T-cell (primary cell): ENCODE measurements around the gene DCAF12. TPM values are rescaled to one million over a fixed set of nuclear protein-coding genes. Genes with fewer than 3 reads are reported as not detected.

Source experiments
- ATAC-seq, 4 experiments: fragments of 200-7000 bp in 3 of 4; fragments of 150-1000 bp in 1 of 4; cut with Tn5 transposase; replicated peaks in 1 of 4; 1 replicate in 3 of 4; 2 replicates in 1 of 4; pipeline ENCODE4 v1.10.0; 2021; ENCODE audit warnings: moderate library complexity in 3 of 4, mild to moderate bottlenecking in 2 of 4, moderate number of reproducible peaks in 1 of 4
- CTCF ChIA-PET, 2 donors: fragments of 300-600 bp; sonication (Branson Sonifier 250); formaldehyde crosslinking; loops; one replicate each; lab custom pipeline; 2022; ENCODE audit warnings: antibody characterized with exemption in 2 of 2; lab: Charles Lee
- POLR2A ChIA-PET, 2 donors: fragments of 300-600 bp; sonication (Branson Sonifier 250); formaldehyde crosslinking; loops; one replicate each; lab custom pipeline; 2022; ENCODE audit warnings: antibody characterized with exemption in 2 of 2; lab: Charles Lee
- DNase-seq, 35 experiments: peaks; one replicate each; pipeline versions ENCODE4 v3.0.0 to v3.0.0-alpha.2; 2013 to 2023
- H3K27ac ChIP-seq: one replicate; pipeline ENCODE4 v1.5.1; 2013; ENCODE audit warnings: low read length
- H3K27me3 ChIP-seq, 2 experiments: replicated peaks in 1 of 2; 1 replicate in 1 of 2; 2 replicates in 1 of 2; pipeline versions ENCODE4 v1.6.1 to v1.7.0; 2013; ENCODE audit warnings: low read length in 1 of 2, mixed read lengths in 1 of 2; ENCODE audit not compliant: control insufficient read depth in 2 of 2, insufficient read depth in 2 of 2; ENCODE audit errors: extremely low read depth in 1 of 2
- H3K36me3 ChIP-seq, 2 donors: 1 replicate in 1 of 2; 2 replicates in 1 of 2; pipeline versions ENCODE4 v1.6.1 to v1.7.0; 2013; ENCODE audit warnings: low read length in 1 of 2; ENCODE audit not compliant: control insufficient read depth in 2 of 2, insufficient read depth in 1 of 2; ENCODE audit errors: extremely low read depth in 1 of 2
- H3K4me1 ChIP-seq, 2 experiments: 1 replicate in 1 of 2; 2 replicates in 1 of 2; pipeline versions ENCODE4 v1.6.1 to v1.7.0; 2013; ENCODE audit warnings: low read length in 2 of 2, mixed read lengths in 1 of 2; ENCODE audit not compliant: insufficient read depth in 2 of 2, control insufficient read depth in 1 of 2; ENCODE audit errors: extremely low read depth in 1 of 2
- H3K4me3 ChIP-seq, 2 donors: 1 replicate in 1 of 2; 2 replicates in 1 of 2; pipeline versions ENCODE4 v1.5.1 to v1.7.0; 2013; ENCODE audit warnings: mild to moderate bottlenecking in 2 of 2, low read length in 1 of 2, moderate library complexity in 1 of 2; ENCODE audit not compliant: control insufficient read depth in 1 of 2; ENCODE audit errors: extremely low read depth in 1 of 2
- H3K9me3 ChIP-seq: 2 replicates; pipeline ENCODE4 v1.7.0; 2013
- H3K27ac Mint-ChIP-seq, 2 donors: one replicate each; pipeline ENCODE4 v1.8.0; 2020 to 2021; ENCODE audit warnings: mild to moderate bottlenecking in 2 of 2, mixed read lengths in 2 of 2
- H3K27me3 Mint-ChIP-seq, 2 donors: one replicate each; pipeline ENCODE4 v1.8.0; 2021 to 2022; ENCODE audit warnings: mixed read lengths in 2 of 2
- H3K36me3 Mint-ChIP-seq: one replicate; pipeline ENCODE4 v1.8.0; 2021; ENCODE audit warnings: mixed read lengths
- H3K4me1 Mint-ChIP-seq, 3 donors: one replicate each; pipeline ENCODE4 v1.8.0; 2020 to 2022; ENCODE audit warnings: mixed read lengths in 3 of 3, mild to moderate bottlenecking in 1 of 3
- H3K4me3 Mint-ChIP-seq, 3 donors: one replicate each; pipeline ENCODE4 v1.8.0; 2020 to 2022; ENCODE audit warnings: mild to moderate bottlenecking in 3 of 3, mixed read lengths in 3 of 3, moderate library complexity in 3 of 3
- H3K9me3 Mint-ChIP-seq, 3 donors: one replicate each; pipeline ENCODE4 v1.8.0; 2020 to 2022; ENCODE audit warnings: mixed read lengths in 3 of 3
- WGBS: methylation state at CpG from one replicate; pipeline ENCODE4 v1.1.5; 2013; ENCODE audit warnings: missing lambda C conversion rate; ENCODE audit not compliant: insufficient coverage; 5-methylcytosine and 5-hydroxymethylcytosine counted together
- total RNA-seq, 35 experiments: library from RNA in 6 of 35; stranded (reverse) in 6 of 35; fragments of 120-200 nt in 1 of 35; gene quantifications; one replicate each; pipeline versions ENCODE4 v1.2.1 to v1.2.4 and lab custom pipeline; 2013 to 2026

DCAF12 gene
- total RNA-seq, 5 donors from 2014 or later (not counting 1 experiment from before 2014, with no cell fraction given): 15.5 to 29.1 (median 23.3) TPM

GRCh38 chr9:34163434-34163833 lies 36.9 kb upstream of the DCAF12 start:
- H3K36me3 Mint-ChIP-seq: no peaks in the 10 kb centered on the region
- no peaks in the 10 kb centered on the region for H3K36me3 ChIP-seq
- H3K9me3 Mint-ChIP-seq: no peaks in the 10 kb centered on the region
- no peaks in the 10 kb centered on the region for H3K27me3 Mint-ChIP-seq
- no peak overlapping the region for H3K4me3 ChIP-seq
- ChIA-PET POLR2A (no interaction called here), CTCF (no interaction called here)
- no peak for ATAC-seq
- DNase-seq: no peak
- no peak overlapping the region for H3K27ac Mint-ChIP-seq
- no peaks in the 10 kb centered on the region for H3K9me3 ChIP-seq
- H3K4me3 Mint-ChIP-seq: no peak overlapping the region
- no peaks in the 10 kb centered on the region for H3K27me3 ChIP-seq
- no peaks in the 10 kb centered on the region for H3K4me1 ChIP-seq
- no peak overlapping the region for H3K27ac ChIP-seq
- H3K4me1 Mint-ChIP-seq: no peaks in the 10 kb centered on the region
- WGBS: 57% methylated on average over 2 of the region's 3 CpGs

DNA sequence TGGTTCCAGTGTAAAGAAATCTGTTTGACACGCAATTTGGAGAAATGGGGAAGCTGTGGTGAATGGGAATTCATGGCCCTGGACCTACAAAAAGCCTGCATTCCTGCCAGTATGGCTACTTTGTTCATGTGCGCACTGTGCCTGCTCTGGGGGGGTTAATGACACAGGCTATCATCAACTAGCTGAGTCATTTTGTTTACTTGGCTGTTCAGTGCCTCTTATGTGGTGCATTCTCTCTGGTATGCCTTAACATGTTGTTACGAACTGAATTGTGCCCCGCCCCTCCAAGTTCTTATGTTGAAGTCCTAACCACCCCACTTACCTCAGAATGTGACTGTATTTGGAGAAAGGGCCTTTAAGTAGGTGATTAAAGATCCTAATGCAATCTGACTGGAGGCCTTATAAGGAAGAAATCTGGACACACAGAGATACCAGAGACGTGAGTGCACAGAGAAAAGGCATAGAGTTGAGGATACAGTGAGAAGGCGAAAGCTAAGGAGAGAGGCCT lies 31.9 kb upstream of the DCAF12 start:
- H3K27me3 Mint-ChIP-seq: no peaks in the 10 kb centered on the region
- no peak overlapping the region for H3K4me3 Mint-ChIP-seq
- ATAC-seq: no peak

GRCh38 chr9:34157898-34158297 lies 31.4 kb upstream of the DCAF12 start:
- no peak overlapping the region for H3K27ac Mint-ChIP-seq

More for the DNA sequence above, 31.9 kb upstream of the DCAF12 start:
- 100% methylated on average over 2 of the region's 6 CpGs for WGBS
- Mint-ChIP-seq H3K4me1 (no peaks in the 10 kb centered on the region), H3K9me3 (no peaks in the 10 kb centered on the region), H3K36me3 (no peaks in the 10 kb centered on the region), H3K27ac (no peak overlapping the region)
- Histone ChIP-seq H3K27ac (no peak overlapping the region), H3K27me3 (no peaks in the 10 kb centered on the region), H3K4me1 (no peaks in the 10 kb centered on the region), H3K4me3 (no peak overlapping the region), H3K36me3 (no peaks in the 10 kb centered on the region), H3K9me3 (no peaks in the 10 kb centered on the region)
- no peak for DNase-seq
- ChIA-PET POLR2A (no interaction called here), CTCF (interaction anchor here in 1 of 2 donors (1.1 kb wide), 1 partner anchor 109 kb away, joined by 3 read pairs; no protein-coding TSS in a partner anchor)

GRCh38 chr9:34157318-34157717 lies 30.8 kb upstream of the DCAF12 start:
- no peaks in the 10 kb centered on the region for H3K36me3 ChIP-seq
- Mint-ChIP-seq H3K4me1 (no peaks in the 10 kb centered on the region), H3K36me3 (no peaks in the 10 kb centered on the region), H3K4me3 (no peak overlapping the region), H3K9me3 (no peaks in the 10 kb centered on the region), H3K27me3 (no peaks in the 10 kb centered on the region), H3K27ac (no peak overlapping the region)
- no peak overlapping the region for H3K4me3 ChIP-seq
- POLR2A ChIA-PET: no interaction called here
- H3K9me3 ChIP-seq: no peaks in the 10 kb centered on the region
- DNase-seq (no peak), ATAC-seq (no peak)
- H3K27me3 ChIP-seq: no peaks in the 10 kb centered on the region
- H3K4me1 ChIP-seq: no peaks in the 10 kb centered on the region
- CTCF ChIA-PET: interaction anchor here in 1 of 2 donors (1.1 kb wide), 1 partner anchor 108 kb away, joined by 3 read pairs; no protein-coding TSS in a partner anchor
- no peak overlapping the region for H3K27ac ChIP-seq

More at GRCh38 chr9:34157898-34158297, 31.4 kb upstream of the DCAF12 start:
- H3K4me3 Mint-ChIP-seq: no peak overlapping the region
- H3K9me3 ChIP-seq: no peaks in the 10 kb centered on the region
- no peaks in the 10 kb centered on the region for H3K4me1 ChIP-seq
- ChIA-PET CTCF (interaction anchor here in 1 of 2 donors (1.1 kb wide), 1 partner anchor 108 kb away, joined by 3 read pairs; no protein-coding TSS in a partner anchor), POLR2A (no interaction called here)
- ATAC-seq: no peak
- WGBS: no CpG with 5 or more reads among the region's 2 CpGs
- no peak overlapping the region for H3K27ac ChIP-seq
- H3K27me3 Mint-ChIP-seq: no peaks in the 10 kb centered on the region
- no peaks in the 10 kb centered on the region for H3K27me3 ChIP-seq
- H3K4me1 Mint-ChIP-seq: no peaks in the 10 kb centered on the region
- H3K4me3 ChIP-seq: no peak overlapping the region
- H3K9me3 Mint-ChIP-seq: no peaks in the 10 kb centered on the region
- DNase-seq: no peak
- H3K36me3 Mint-ChIP-seq: no peaks in the 10 kb centered on the region
- no peaks in the 10 kb centered on the region for H3K36me3 ChIP-seq

- DNase-seq: no peak
- no peak overlapping the region for H3K4me3 Mint-ChIP-seq
- Histone ChIP-seq H3K4me3 (no peak overlapping the region), H3K36me3 (no peaks in the 10 kb centered on the region), H3K27ac (no peak overlapping the region), H3K27me3 (no peaks in the 10 kb centered on the region), H3K4me1 (no peaks in the 10 kb centered on the region), H3K9me3 (no peaks in the 10 kb centered on the region)
- H3K4me1 Mint-ChIP-seq: no peaks in the 10 kb centered on the region
- H3K27ac Mint-ChIP-seq: no peak overlapping the region
- POLR2A ChIA-PET: interaction anchor here in 1 of 2 donors (0.7 kb wide), 1 partner anchor 896 kb away, joined by 7 read pairs; no protein-coding TSS in a partner anchor
- H3K9me3 Mint-ChIP-seq: no peaks in the 10 kb centered on the region
- CTCF ChIA-PET: no interaction called here
- H3K36me3 Mint-ChIP-seq: no peaks in the 10 kb centered on the region
- WGBS: no CpG with 5 or more reads among the region's 1 CpG
- ATAC-seq: no peak
- H3K27me3 Mint-ChIP-seq: peaks cover 0 to 3% of the 10 kb centered on the region in 2 donors
These were observed 27.6 kb upstream of the DCAF12 start for GRCh38 chr9:34154057-34154456.

DNA sequence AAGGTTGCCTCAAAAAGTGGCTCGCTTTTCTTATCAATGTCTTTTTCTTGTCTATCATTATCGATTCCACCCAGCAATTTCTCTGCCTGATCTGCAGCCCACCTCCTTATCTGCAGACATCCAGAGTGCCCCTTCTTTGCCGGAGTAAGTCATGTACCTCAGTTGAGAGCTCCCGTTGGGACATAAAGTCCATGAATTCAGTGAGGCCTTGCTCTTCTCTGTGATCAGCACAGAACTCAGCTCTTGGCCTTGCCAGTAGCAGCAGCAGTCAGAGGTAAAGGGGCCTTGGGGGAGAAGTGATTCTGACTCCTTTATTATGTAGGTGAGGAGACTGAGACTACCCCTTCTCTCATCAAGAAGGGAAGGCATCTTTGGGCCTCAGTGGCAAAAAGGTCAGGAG lies 24.9 kb upstream of the DCAF12 start:
- Histone ChIP-seq H3K4me3 (no peak overlapping the region), H3K27me3 (no peaks in the 10 kb centered on the region), H3K9me3 (no peaks in the 10 kb centered on the region), H3K27ac (no peak overlapping the region), H3K4me1 (no peaks in the 10 kb centered on the region), H3K36me3 (no peaks in the 10 kb centered on the region)
- Mint-ChIP-seq H3K4me1 (no peaks in the 10 kb centered on the region), H3K9me3 (no peaks in the 10 kb centered on the region), H3K27me3 (peaks cover 0 to 3% of the 10 kb centered on the region in 2 donors), H3K27ac (no peak overlapping the region), H3K4me3 (no peak overlapping the region), H3K36me3 (no peaks in the 10 kb centered on the region)
- ATAC-seq (no peak), DNase-seq (no peak)
- POLR2A ChIA-PET: no interaction called here
- CTCF ChIA-PET: interaction anchor here in 1 of 2 donors (0.5 kb wide), 1 partner anchor 13 kb away, joined by 5 read pairs; no protein-coding TSS in a partner anchor
- WGBS: 95% methylated on average over 4 of the region's 4 CpGs
